Activated naive CD8-positive, alpha-beta T cell treated with anti-CD3 and anti-CD28 coated beads, Interleukin-2, amount 50 U/mL, for 24 hours (primary cell): Measurements from ENCODE around the gene RAB3C.
A peak's percentile ranks its signal among the peaks of the same experiment; 100 is the strongest.

Source experiments
- ATAC-seq: fragments of 150-1000 bp; cut with Tn5 transposase; one replicate; pipeline ENCODE4 v1.10.0; 2021
- DNase-seq: peaks from one replicate; pipeline ENCODE4 v3.0.0; 2021
- H3K27ac Mint-ChIP-seq: one replicate; pipeline ENCODE4 v1.8.0; 2021; ENCODE audit warnings: mild to moderate bottlenecking, mixed read lengths
- H3K27me3 Mint-ChIP-seq: one replicate; pipeline ENCODE4 v1.8.0; 2021; ENCODE audit warnings: mixed read lengths
- H3K36me3 Mint-ChIP-seq: one replicate; pipeline ENCODE4 v1.8.0; 2021; ENCODE audit warnings: low read depth, mixed read lengths
- H3K4me1 Mint-ChIP-seq: one replicate; pipeline ENCODE4 v1.8.0; 2021; ENCODE audit warnings: mixed read lengths
- H3K4me3 Mint-ChIP-seq: one replicate; pipeline ENCODE4 v1.8.0; 2021; ENCODE audit warnings: mild to moderate bottlenecking, moderate library complexity, mixed read lengths
- H3K9me3 Mint-ChIP-seq: one replicate; pipeline ENCODE4 v1.8.0; 2021; ENCODE audit warnings: mixed read lengths

The RAB3C gene

DNA sequence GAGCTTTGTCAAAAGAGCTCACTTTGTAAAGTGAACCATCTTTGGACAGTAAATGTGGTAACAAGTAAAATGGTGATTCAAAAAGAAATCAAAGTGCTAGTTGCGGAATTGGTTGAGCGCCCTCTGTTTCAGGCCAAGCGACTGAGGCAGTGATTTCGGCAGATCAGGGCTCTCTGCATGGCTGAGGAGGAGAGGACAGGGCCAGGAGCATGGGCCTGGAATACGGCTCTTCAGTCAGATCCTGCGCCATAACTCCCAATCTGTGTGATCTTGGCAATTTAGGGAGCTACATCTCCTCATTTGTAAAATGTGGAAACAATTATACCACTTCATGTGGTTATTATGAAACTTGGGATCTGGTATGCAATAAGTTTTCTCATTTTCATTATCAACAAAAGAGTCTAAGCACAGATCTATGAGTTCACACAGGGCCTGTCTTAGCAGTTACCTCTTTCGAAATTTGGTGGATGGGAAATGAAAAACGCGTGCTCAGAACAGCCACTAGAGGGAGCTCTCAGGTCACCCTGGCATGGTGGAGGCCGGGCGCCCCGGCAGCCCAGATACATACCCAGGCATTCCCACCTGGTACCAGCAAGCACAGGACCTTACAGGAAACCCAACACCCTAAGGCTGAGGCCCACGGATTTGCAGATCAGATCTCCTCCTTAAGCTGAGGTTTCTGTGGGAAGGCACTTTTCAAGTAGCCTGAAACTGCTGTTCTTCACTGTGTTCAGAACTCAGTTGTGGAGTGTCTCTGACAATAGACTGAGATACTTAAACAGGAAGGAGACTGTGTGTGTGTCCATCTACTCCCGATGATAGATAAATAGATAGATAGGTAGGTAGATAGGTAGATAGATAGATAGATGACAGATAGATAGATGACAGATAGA lies 303.7 kb downstream of the RAB3C start:
- peaks cover 5% of the 10 kb centered on the region for H3K27me3 Mint-ChIP-seq
- no peaks in the 10 kb centered on the region for H3K9me3 Mint-ChIP-seq
- no peaks in the 10 kb centered on the region for H3K36me3 Mint-ChIP-seq
- no peak overlapping the region for H3K4me3 Mint-ChIP-seq
- peak; percentile 85 for ATAC-seq
- peak; percentile 64 for DNase-seq
- H3K27ac Mint-ChIP-seq = no peak overlapping the region
- H3K4me1 Mint-ChIP-seq = peaks cover 25% of the 10 kb centered on the region

DNA sequence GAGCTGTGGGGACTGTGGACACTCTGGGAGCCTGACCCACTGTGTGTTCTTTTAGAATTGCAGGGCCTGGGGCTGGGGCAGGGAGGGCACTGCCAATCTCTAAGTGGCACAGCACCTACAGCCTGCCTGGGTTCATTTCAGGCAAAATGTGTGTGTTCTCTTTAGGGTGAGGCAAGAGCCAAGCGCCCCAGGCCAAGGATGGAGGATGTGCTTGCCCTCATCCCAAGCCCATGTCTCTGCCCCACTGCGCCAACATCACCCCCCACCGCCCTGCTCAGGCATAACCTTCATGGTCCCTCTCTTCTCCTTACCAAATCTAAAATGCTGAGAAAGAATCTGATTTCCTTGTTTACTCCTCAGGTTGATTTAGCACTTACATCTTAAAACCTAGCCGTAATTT lies 304.4 kb downstream of the RAB3C start:
- Mint-ChIP-seq H3K27ac (peak overlapping the region; percentile 3), H3K27me3 (peaks cover 5% of the 10 kb centered on the region), H3K4me1 (peaks cover 28% of the 10 kb centered on the region), H3K4me3 (no peak overlapping the region), H3K36me3 (no peaks in the 10 kb centered on the region), H3K9me3 (no peaks in the 10 kb centered on the region)
- ATAC-seq = no peak
- DNase-seq = no peak

GRCh38 chr5:58887721-58888409 lies 305.0 kb downstream of the RAB3C start:
- DNase-seq = no peak
- Mint-ChIP-seq H3K36me3 (no peaks in the 10 kb centered on the region), H3K4me3 (no peak overlapping the region), H3K4me1 (peaks cover 28% of the 10 kb centered on the region), H3K27me3 (peaks cover 5% of the 10 kb centered on the region), H3K9me3 (no peaks in the 10 kb centered on the region), H3K27ac (peak overlapping the region; percentile 3)
- no peak for ATAC-seq

DNA sequence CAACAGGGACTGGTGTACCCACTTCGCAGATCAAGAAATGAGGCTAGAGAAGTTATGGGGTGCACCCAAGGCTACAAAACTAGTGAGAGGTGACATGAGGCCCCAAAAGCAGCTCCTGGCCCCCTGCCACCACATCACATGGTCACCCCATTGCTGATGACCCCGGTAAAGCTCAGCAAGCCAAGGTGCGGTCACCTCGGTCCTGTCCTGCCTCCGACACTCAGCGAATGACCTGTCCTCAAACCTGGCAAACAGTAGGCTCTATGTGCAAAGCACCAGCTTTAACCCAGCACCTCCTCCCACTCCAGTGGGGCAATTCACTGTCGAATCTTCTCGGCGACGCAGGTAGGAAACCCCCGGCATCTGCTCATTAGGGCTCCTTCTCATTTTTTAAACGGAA lies 307.4 kb downstream of the RAB3C start:
- DNase-seq = no peak
- Mint-ChIP-seq H3K9me3 (no peaks in the 10 kb centered on the region), H3K4me1 (peaks cover 28% of the 10 kb centered on the region), H3K27me3 (peaks cover 2% of the 10 kb centered on the region), H3K27ac (no peak overlapping the region), H3K36me3 (no peaks in the 10 kb centered on the region), H3K4me3 (no peak overlapping the region)
- ATAC-seq = no peak

- H3K27me3 Mint-ChIP-seq = peaks cover 2% of the 10 kb centered on the region
- H3K27ac Mint-ChIP-seq = no peak overlapping the region
- H3K4me1 Mint-ChIP-seq = peaks cover 26% of the 10 kb centered on the region
- H3K36me3 Mint-ChIP-seq = no peaks in the 10 kb centered on the region
- ATAC-seq (no peak), DNase-seq (no peak)
- H3K9me3 Mint-ChIP-seq = no peaks in the 10 kb centered on the region
- no peak overlapping the region for H3K4me3 Mint-ChIP-seq
These were observed 307.8 kb downstream of the RAB3C start for GRCh38 chr5:58890701-58891085.

GRCh38 chr5:58891086-58891970 lies 308.5 kb downstream of the RAB3C start:
- Mint-ChIP-seq H3K4me1 (peaks cover 26% of the 10 kb centered on the region), H3K27ac (no peak overlapping the region)
- peak; percentile 62 for ATAC-seq

DNA sequence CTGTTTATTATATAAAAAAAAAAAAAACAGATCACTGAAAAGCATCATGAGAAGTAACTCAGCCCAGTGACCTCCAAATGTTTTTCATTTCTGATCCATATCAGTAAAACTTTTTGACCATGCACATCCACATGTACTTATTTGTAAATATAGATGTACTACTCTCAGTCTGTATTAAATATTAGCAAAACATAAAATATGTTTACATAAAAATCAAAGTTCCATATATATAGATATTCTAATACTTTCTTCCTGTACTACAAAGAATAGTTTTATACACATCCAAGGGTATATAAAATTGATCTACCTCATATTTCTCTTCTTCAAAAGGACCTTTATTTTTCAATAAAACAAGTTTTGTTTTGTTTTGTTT lies 309.1 kb downstream of the RAB3C start:
- Mint-ChIP-seq H3K4me1 (peaks cover 20% of the 10 kb centered on the region), H3K4me3 (no peak overlapping the region), H3K9me3 (no peaks in the 10 kb centered on the region), H3K27ac (no peak overlapping the region), H3K27me3 (peaks cover 2% of the 10 kb centered on the region), H3K36me3 (no peaks in the 10 kb centered on the region)
- DNase-seq (no peak), ATAC-seq (no peak)

More at GRCh38 chr5:58891086-58891970, 308.5 kb downstream of the RAB3C start:
- Mint-ChIP-seq H3K4me3 (peak overlapping the region; percentile 57), H3K9me3 (no peaks in the 10 kb centered on the region), H3K36me3 (no peaks in the 10 kb centered on the region), H3K27me3 (peaks cover 2% of the 10 kb centered on the region)
- peak; percentile 69 for DNase-seq

DNA sequence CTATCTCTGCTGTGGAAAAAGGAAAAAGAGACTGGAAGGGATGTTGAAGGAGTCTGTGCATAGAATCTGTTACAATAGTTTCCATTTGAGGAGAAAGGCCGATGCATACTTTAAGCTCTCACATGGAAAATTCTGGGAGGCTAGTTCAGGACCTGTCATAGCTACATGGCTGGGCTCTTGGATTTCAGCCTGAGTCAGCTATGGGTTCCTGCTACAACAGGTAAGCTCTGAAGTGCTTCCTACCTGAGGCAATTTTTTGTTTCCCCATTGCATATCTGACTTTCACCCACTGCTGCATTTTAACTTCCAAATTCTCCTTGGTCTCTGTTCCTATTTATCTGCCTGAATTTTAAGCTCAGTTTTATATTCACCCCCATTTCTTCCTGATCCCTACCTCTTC lies 310.7 kb downstream of the RAB3C start:
- H3K27me3 Mint-ChIP-seq = peaks cover 2% of the 10 kb centered on the region
- H3K36me3 Mint-ChIP-seq = no peaks in the 10 kb centered on the region
- peaks cover 11% of the 10 kb centered on the region for H3K4me1 Mint-ChIP-seq
- no peaks in the 10 kb centered on the region for H3K9me3 Mint-ChIP-seq
- H3K4me3 Mint-ChIP-seq = no peak overlapping the region
- H3K27ac Mint-ChIP-seq = no peak overlapping the region
- DNase-seq (no peak), ATAC-seq (no peak)

- ATAC-seq (no peak), DNase-seq (no peak)
- H3K36me3 Mint-ChIP-seq = no peaks in the 10 kb centered on the region
- no peak overlapping the region for H3K27ac Mint-ChIP-seq
- no peaks in the 10 kb centered on the region for H3K9me3 Mint-ChIP-seq
- H3K4me3 Mint-ChIP-seq = no peak overlapping the region
- no peaks in the 10 kb centered on the region for H3K4me1 Mint-ChIP-seq
- no peaks in the 10 kb centered on the region for H3K27me3 Mint-ChIP-seq
These were observed 315.1 kb downstream of the RAB3C start for GRCh38 chr5:58898006-58898405.

- Mint-ChIP-seq H3K4me1 (no peaks in the 10 kb centered on the region), H3K9me3 (no peaks in the 10 kb centered on the region), H3K27ac (no peak overlapping the region), H3K4me3 (no peak overlapping the region), H3K27me3 (no peaks in the 10 kb centered on the region), H3K36me3 (no peaks in the 10 kb centered on the region)
- DNase-seq = no peak
- ATAC-seq = no peak
These were observed 315.7 kb downstream of the RAB3C start for GRCh38 chr5:58898538-58898937.

DNA sequence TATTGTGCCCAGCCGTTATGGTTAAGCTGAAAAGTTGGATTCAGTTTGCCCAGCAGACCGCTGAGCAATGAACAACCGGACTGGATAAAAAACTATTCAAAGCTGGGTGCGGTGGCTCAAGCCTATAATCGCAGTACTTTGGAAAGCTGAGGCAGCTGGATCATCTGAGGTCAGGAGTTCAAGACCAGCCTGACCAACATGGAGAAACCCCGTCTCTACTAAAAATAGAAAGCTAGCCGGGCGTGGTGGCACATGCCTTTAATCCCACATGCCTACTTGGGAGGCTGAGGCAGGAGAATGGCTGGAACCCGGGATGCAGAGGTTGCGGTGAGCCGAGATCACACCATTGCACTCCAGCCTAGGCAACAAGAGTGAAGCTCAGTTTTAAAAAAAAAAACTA lies 318.4 kb downstream of the RAB3C start:
- Mint-ChIP-seq H3K9me3 (no peaks in the 10 kb centered on the region), H3K36me3 (no peaks in the 10 kb centered on the region), H3K27ac (no peak overlapping the region), H3K4me1 (no peaks in the 10 kb centered on the region), H3K27me3 (no peaks in the 10 kb centered on the region), H3K4me3 (no peak overlapping the region)
- ATAC-seq (no peak), DNase-seq (no peak)

GRCh38 chr5:58902305-58902704 lies 319.4 kb downstream of the RAB3C start:
- Mint-ChIP-seq H3K9me3 (no peaks in the 10 kb centered on the region), H3K27ac (no peak overlapping the region), H3K4me3 (no peak overlapping the region), H3K36me3 (no peaks in the 10 kb centered on the region), H3K27me3 (no peaks in the 10 kb centered on the region), H3K4me1 (no peaks in the 10 kb centered on the region)
- ATAC-seq (no peak), DNase-seq (no peak)

DNA sequence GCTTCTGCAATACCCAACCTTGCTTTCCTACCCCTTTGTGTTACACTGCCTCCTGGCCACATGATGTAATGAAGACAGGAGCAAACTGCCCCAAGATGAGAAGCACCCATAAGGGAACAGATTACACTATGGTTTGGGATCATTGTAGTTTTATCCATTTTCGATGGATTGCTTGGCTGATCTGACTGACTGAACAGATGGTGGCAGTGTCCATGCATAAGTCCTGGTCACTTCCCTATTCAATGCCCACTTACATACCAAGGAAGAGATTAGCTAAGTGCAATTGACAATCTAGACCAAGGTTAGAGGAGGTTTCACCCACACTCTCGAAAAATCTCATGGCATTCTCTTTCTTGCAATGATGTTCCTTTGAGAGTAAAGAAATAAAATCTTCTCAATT lies 319.9 kb downstream of the RAB3C start:
- no peak for ATAC-seq
- Mint-ChIP-seq H3K27me3 (no peaks in the 10 kb centered on the region), H3K9me3 (no peaks in the 10 kb centered on the region), H3K4me3 (no peak overlapping the region), H3K36me3 (no peaks in the 10 kb centered on the region), H3K4me1 (no peaks in the 10 kb centered on the region), H3K27ac (no peak overlapping the region)
- DNase-seq = no peak

DNA sequence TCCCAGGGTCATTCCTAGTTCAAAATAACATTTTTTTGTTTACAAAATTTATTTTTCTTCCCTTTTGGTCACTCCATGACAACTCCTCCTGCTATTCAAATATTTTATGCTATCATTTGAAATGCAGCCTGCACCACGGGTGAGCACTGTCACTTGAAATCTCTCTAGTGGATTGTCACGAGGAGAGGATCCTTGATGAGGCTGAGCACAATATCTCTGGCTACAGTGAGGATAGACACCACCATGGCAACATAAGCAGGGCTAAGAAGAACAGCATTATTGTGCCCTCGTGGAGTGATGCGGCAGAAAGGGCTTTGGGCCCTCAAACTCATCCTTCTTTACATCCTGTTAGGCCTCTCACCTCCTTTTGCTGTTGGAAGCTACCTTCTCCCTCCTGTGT lies 321.9 kb downstream of the RAB3C start:
- Mint-ChIP-seq H3K4me3 (no peak overlapping the region), H3K27me3 (no peaks in the 10 kb centered on the region), H3K27ac (no peak overlapping the region), H3K36me3 (no peaks in the 10 kb centered on the region), H3K9me3 (no peaks in the 10 kb centered on the region), H3K4me1 (no peaks in the 10 kb centered on the region)
- DNase-seq (no peak), ATAC-seq (no peak)
